HAP-1 (cell line): Measurements from ENCODE around the gene GABRD.

ENCODE experiments used
- DNase-seq, 2 experiments: peaks; one replicate each; pipeline ENCODE4 v3.0.0-alpha.2; 2016 to 2020; ENCODE audit warnings: low spot score in 2 of 2
- H3K27me3 ChIP-seq: fragments of 250-450 bp; sonication (Bioruptor Pico); 2 replicates; pipeline ENCODE4 v1.5.1; 2020; ENCODE audit warnings: low read depth, mild to moderate bottlenecking, moderate library complexity
- H3K36me3 ChIP-seq: fragments of 250-450 bp; sonication (Bioruptor Pico); replicated peaks from 2 replicates; pipeline ENCODE4 v1.5.1; 2020; ENCODE audit warnings: mild to moderate bottlenecking
- H3K4me1 ChIP-seq: fragments of 250-450 bp; sonication (Bioruptor Pico); 2 replicates; pipeline ENCODE4 v1.5.1; 2020; ENCODE audit warnings: mild to moderate bottlenecking
- H3K4me3 ChIP-seq: fragments of 250-450 bp; sonication (Bioruptor Pico); 2 replicates; pipeline ENCODE4 v1.5.1; 2020; ENCODE audit warnings: mild to moderate bottlenecking, moderate library complexity
- H3K9me3 ChIP-seq: fragments of 250-450 bp; sonication (Bioruptor Pico); 2 replicates; pipeline ENCODE4 v1.5.1; 2020; ENCODE audit warnings: mild to moderate bottlenecking, moderate library complexity
- in situ Hi-C: fragments of 300-500 bp; cut with MboI; formaldehyde crosslinking; loops from 3 replicates; pipeline ENCODE4 v1.14.3; 2020; ENCODE audit warnings: low sequenced_read_pairs, inconsistent platforms, mixed read lengths

GABRD gene

DNA sequence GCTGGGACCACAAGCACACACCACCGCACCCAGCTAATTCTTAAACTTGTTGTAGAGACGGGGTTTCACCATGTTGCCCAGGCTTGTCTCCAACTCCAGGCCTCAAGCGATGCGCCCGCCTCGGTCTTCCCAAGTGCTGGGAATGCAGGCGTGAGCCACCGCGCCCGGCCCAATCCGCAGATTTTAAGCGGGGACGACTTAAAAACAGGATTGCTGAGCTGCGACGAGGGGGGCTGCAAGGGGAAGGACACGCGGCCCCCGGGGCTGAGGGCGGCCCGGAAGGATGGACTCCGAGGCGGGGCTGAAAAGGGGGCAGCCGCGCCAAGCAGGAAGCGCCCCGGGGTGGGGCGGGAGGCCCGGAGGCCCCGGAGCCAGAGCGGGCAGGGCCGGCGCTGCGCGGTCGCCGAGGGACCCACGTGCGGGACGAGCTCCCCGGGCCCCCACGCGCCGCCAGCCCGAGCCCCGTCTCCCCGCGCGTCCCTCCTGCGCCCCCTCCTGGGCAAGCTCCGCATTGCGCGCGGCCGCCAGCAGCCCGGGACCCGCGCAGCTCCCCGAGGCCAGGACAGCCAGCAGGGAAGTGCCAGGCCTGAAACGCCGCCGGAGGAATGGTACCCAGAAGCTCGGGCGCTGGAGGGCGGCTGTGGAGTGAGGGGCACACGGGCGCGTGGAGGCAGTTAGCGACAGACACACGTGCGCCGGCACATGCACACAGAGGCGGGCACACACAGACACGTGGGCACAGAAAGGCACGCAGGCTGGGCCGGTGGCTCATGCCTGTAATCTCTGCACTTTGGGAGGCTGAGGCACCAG lies 25.6 kb downstream of the GABRD start:
- in situ Hi-C loops, result loop anchor here (5.0 kb wide), 1 partner anchor 82 kb away; no protein-coding TSS in a partner anchor
- peaks cover 19% of the 10 kb centered on the region for H3K4me1 ChIP-seq
- no peaks in the 10 kb centered on the region for H3K36me3 ChIP-seq
- peak; percentile 44 to 87 for DNase-seq
- H3K27me3 ChIP-seq, result no peaks in the 10 kb centered on the region
- H3K9me3 ChIP-seq, result no peaks in the 10 kb centered on the region
- H3K4me3 ChIP-seq, result peak overlapping the region; percentile 14

DNA sequence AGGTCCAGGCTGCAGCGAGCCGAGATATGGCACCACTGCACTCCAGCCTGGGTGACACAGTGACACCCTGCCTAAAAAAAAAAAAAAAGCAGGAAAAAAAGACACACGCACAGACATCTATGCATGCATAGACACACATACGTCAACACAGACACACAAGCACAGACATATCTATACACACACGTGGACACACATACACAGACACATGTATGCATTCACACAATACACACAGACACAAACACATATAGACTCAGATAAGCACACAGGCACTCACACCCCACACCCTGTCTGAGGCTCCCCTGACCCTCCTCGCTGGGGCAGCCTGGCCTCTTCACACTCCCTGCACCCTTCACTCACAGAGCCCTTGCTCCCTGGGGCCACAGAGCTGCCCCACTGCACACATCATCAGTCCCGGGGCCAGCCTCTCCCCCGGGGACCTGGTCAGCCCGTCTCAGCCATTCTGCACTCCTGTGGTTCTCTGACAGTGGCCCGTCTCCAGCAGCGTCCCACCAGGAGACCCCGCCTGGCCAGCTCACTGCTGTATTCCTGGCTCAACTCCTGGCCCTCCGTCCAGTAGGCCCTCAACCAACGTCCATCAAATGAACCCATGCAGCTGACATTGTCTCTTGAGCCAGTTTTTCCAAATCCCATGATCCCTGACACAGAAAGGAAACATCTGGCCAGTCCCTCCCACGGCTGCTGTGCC lies 26.5 kb downstream of the GABRD start:
- peaks cover 17% of the 10 kb centered on the region for H3K4me1 ChIP-seq
- no peaks in the 10 kb centered on the region for H3K27me3 ChIP-seq
- DNase-seq, result no peak
- no peaks in the 10 kb centered on the region for H3K36me3 ChIP-seq
- H3K4me3 ChIP-seq, result no peak overlapping the region
- in situ Hi-C loops, result loop anchor here (5.0 kb wide), 1 partner anchor 83 kb away; no protein-coding TSS in a partner anchor
- H3K9me3 ChIP-seq, result no peaks in the 10 kb centered on the region

DNA sequence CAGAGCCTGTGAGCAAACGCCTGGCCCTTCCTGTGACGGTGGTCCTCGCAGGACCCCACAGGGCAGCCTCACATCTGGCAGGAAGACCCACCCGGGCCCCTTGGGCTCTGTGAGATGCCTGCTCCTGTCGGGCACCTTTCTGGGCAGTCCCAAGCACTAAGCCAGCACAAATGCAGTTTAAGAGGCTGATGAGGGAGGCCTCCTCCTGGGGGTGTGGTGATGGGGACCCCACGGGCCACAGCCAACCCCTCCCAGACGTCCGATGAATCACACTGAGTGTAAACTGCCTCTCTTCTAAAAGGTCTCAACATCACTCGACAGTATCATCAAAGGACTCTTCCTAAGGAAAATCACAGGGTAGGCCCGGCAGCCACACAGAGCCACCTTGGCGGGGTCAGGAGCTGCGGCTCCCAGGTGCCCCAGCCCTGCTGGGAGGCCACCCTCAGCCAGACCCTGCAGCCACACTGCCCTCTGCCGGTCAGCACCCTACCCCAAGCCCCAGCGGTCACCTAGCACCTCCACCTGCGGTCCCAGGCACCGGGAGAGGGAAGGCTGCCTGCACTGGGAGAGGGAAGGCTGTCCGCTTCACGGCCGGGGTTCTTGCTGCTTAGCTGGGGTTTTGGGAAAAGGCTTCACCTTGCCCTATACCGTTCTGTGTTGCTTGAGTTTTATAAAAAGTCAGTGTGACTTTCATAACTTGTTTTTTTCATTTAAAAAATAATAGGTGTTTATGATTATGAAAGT lies 27.2 kb downstream of the GABRD start:
- Histone ChIP-seq H3K4me3 (no peak overlapping the region), H3K27me3 (no peaks in the 10 kb centered on the region), H3K36me3 (no peaks in the 10 kb centered on the region), H3K9me3 (no peaks in the 10 kb centered on the region), H3K4me1 (peaks cover 17% of the 10 kb centered on the region)
- DNase-seq, result peak; percentile 57 to 90
- in situ Hi-C loops, result loop anchor here (5.0 kb wide), 1 partner anchor 84 kb away; no protein-coding TSS in a partner anchor

DNA sequence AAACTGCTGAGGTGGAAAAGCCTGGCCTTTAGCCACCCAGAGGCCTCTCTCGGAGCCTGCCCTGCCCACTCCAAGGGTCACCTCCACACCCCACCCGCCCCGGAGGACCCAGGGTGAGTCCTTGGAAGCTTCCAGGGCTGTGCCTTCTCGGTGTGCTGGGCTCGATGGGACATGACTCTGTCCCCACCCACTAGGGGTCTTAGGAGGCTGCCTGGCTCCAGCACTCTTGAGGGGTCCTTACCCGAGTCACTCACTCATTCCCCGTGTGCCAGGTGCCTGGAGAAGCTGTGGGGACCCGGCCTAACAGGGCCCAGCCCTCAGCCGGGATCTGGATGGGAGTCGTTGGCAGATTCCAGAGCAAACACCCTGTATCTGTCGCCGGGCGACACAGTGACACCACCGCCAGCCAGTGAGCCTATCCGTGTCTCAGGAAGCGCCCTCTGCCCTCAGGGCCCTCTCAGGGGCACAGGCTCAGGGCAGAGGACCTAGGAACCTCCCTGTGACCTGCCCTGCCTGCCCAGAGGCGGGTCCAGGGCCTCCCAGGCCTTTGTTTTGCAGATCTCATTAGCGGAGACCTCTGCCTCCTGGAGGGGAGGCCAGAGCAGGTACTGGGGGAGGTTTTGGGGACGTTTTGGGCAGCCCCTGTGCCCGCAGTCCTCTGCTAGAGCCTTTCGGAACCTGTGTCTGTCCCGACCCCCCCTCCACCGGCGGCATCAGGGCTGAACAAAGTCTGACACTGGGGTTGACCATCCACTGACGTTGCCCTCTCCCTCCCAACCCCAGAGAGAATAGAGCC lies 28.0 kb downstream of the GABRD start:
- Histone ChIP-seq H3K9me3 (no peaks in the 10 kb centered on the region), H3K4me1 (peaks cover 17% of the 10 kb centered on the region), H3K27me3 (no peaks in the 10 kb centered on the region), H3K36me3 (no peaks in the 10 kb centered on the region), H3K4me3 (no peak overlapping the region)
- in situ Hi-C loops, result loop anchor here (5.0 kb wide), 1 partner anchor 85 kb away; no protein-coding TSS in a partner anchor
- DNase-seq, result no peak

DNA sequence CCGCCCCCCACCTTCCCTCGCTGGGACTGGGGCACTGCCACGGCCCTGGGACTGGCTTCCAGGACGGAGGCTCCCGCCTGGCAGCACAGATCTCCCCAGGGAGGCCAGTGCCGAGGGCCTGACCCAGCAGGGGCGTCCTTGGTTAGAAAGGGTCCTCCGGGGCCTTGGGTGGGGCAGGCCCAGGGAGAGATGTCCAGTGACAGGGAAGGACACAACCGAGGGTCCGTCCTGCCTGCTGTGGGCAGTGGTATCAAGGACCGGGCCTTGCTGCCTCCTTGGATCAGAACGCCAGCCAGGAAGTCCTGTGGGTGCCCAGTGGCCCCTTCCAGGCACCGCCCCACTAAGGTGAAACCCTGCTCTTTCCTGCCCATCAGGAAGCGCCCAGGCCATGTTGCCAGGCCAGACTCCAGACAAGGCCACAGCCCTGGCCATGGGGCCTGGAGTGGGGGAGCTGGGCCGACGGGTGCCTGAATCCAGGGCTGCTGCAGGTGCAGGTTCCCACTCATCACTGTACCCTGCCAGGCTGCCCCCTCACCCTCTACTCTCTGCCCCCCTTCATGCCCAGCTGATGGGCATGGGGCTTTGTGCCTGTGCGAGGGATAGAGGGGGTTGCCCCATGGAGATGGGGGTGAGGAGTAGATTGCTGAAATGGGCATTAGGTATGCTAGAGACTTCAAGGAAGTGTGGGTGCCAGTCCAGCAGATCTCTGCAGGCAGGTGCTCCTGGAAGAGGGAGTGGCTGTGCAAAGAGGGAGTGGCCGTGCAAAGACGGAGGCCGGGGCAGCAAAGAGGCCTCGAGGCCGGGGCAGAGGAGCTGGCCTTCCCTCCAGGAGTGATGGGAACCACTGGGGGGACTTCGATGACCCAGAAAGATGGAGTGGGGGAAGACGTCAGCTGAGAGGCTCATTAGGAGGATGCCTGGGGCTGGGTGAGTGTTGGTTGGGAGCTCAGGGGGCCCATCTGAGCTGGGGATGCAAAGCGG lies 28.9 kb downstream of the GABRD start:
- Histone ChIP-seq H3K4me3 (no peak overlapping the region), H3K9me3 (no peaks in the 10 kb centered on the region), H3K4me1 (peaks cover 17% of the 10 kb centered on the region), H3K27me3 (no peaks in the 10 kb centered on the region), H3K36me3 (no peaks in the 10 kb centered on the region)
- no peak for DNase-seq
- in situ Hi-C loops, result loop anchor here (5.0 kb wide), 1 partner anchor 86 kb away; no protein-coding TSS in a partner anchor

DNA sequence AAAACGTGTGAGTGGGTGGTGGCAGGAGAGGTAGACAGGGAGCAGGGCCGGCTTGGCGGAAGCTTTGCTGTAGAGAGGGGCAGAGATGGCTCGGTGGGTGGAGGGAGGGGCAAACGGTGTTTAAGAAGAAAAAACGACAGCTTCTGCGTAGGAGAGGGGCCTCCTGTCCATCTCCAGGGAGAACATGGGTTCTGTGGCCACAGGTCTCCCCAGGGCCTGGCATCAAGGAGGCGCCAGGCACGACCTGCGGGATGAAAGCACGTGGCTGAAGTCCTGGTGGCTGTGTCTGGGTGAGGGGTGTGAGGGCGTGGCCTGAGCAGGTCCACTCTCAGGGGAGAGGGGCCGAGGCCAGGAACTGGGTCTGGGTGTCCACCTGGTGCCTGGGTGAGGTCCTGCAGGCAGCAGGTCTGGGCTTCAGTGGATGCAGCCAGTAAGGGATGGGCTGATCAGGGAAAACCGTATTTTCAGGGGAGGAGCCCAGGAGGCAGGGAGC lies 30.1 kb downstream of the GABRD start:
- peak in 1 of 2 experiments; percentile 75 for DNase-seq
- Histone ChIP-seq H3K27me3 (no peaks in the 10 kb centered on the region), H3K9me3 (no peaks in the 10 kb centered on the region), H3K4me1 (peaks cover 14% of the 10 kb centered on the region), H3K36me3 (no peaks in the 10 kb centered on the region), H3K4me3 (peak overlapping the region; percentile 64)
- in situ Hi-C loops, result loop anchor here (5.0 kb wide), 1 partner anchor 87 kb away; no protein-coding TSS in a partner anchor

DNA sequence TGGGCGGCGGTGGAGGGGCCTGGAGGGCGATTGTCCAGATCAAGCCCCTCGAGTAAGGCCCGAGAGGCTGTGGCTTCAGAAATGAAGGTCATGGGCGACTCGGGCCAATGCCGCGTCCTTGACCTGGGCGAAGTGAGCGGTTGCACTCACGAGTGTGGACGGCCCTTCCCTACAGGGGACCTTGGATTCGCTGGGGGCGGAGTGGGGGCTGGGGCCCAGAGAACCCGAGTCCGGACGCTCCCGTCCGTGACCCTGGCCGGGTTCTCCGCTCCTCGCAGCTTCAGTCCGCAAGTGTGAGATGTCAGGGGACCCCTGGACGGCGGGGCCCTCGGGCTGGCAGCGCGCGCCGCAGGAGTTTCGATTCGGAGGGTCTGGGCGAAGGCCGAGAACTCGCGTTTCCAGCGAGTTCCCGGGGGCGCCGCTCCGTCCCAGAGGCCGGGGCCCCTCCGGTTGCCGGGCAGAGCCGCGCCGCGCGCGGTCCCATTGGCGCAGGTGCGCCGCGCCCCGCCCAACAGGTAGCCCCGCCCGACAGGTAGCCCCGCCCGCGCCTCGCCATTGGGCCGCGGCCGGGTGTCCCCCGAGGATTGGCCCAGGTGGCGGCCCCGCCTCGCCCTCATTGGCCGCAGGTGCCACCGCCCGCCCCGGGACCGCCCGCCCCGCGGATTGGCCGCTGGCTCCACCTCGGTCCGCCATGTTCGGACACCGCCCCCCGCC lies 30.7 kb downstream of the GABRD start, which contains the start of gene PRKCZ:
TSS of gene PRKCZ (plus strand) at position 694 of the 714 bp plus-strand sequence. CDS start 220 bp downstream, outside the sequence.
- Histone ChIP-seq H3K27me3 (no peaks in the 10 kb centered on the region), H3K36me3 (no peaks in the 10 kb centered on the region), H3K4me1 (peaks cover 10% of the 10 kb centered on the region; the same call in 1 of the 2 replicates), H3K4me3 (peak within 1 kb of the TSS; percentile 64), H3K9me3 (no peaks in the 10 kb centered on the region)
- DNase-seq, result peak; percentile 85 to 96
- in situ Hi-C loops, result loop anchor here (5.0 kb wide), 1 partner anchor 88 kb away; no protein-coding TSS in a partner anchor

DNA sequence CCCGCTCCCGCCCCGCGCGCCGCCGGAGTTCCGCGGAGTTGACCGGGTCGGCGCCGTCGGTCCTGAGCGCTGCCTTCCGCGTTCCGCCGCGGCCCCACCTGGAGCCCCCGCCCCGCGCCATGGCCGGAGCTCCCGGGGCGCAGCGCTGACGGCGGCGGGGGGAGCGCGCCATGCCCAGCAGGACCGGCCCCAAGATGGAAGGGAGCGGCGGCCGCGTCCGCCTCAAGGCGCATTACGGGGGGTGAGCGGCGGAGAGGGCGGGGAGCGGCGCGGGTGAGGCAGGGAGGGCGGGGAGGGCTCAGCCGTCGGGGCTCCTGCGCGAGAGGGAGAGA lies 31.3 kb downstream of the GABRD start:
- peak in 1 of 2 experiments; percentile 66 for DNase-seq
- in situ Hi-C loops, result no loop called here
- H3K36me3 ChIP-seq, result no peaks in the 10 kb centered on the region
- peak overlapping the region; percentile 57 for H3K4me3 ChIP-seq
- peaks cover 8% of the 10 kb centered on the region; the same call in 1 of the 2 replicates for H3K4me1 ChIP-seq
- H3K9me3 ChIP-seq, result no peaks in the 10 kb centered on the region
- no peaks in the 10 kb centered on the region for H3K27me3 ChIP-seq

DNA sequence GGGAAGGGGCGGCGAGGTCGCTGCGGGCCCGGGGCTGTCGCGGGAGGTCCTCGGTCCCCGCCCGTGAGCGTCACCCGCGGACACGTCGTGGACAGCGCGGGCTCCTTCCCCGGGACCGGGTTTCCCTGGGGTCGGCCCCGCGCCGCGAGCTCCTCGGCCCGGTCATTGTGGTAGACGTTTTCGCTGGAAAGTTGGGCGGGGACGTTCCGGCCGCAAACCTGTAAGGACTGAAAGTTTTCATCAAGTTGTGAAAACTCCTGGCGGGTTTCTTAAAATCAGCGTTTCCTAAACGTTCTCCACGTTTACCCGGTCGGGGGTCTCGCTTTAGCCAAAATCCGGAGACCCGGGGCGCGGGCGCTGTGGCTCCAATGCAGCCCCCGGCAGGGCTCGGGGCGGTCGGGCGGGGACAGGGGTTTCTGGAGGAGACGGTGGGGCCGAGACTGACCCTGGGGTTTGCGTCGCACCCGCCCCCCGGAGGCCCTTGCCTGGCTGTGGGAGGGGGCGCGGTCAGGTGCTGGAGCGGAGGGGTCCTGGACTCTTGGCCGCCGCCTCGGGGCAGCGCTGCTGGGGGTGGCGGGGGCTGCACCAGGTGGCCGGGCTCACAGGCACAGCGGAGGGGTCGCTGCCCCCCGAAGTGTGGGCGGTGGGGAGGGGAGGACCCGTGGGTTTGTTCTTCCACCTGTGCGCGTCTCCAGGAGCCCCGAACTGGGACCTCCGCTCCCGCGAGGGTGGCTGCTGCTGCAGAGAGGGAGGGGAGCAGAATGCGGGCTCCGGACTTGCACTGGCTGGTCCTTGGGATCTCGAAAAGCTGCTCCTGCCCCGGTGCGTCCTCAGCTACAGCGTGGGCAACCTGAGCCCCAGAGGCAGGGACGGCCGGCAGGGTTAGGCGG lies 31.9 kb downstream of the GABRD start:
- H3K9me3 ChIP-seq, result no peaks in the 10 kb centered on the region
- H3K36me3 ChIP-seq, result peaks cover 3% of the 10 kb centered on the region
- no peak for DNase-seq
- peaks cover 8% of the 10 kb centered on the region; the same call in 1 of the 2 replicates for H3K4me1 ChIP-seq
- H3K27me3 ChIP-seq, result no peaks in the 10 kb centered on the region
- H3K4me3 ChIP-seq, result peak overlapping the region; percentile 57
- in situ Hi-C loops, result no loop called here

DNA sequence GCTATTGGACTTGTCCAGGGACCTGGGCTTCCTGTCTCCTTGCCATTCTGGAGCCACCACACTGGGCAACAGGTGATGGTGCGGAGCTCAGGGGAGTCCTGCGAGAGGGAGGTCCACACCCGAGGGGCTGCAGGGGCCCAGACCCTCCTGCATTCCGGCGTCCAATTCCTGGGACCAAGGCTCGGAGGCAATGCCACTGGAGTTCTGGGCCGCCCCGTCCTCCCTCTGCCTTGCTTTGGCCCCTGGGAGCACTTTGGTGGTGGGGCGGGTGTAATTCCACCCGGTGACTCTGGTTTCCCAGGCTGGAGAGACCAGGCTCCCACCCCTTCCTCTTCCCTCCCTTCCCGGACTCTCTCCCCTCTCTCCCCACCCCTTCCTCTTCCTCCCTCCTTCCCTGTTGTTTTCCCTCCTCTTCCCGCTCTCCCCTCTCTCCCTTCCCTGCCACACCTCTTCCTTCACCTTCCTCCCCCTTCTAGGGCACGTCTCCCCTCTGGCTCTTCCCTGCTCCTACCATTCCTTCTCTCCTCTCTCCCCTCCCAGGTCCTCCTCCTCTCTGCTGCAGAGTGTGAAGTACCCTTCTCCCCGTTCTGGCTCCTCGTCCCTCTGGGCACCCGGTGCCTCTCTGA lies 33.0 kb downstream of the GABRD start:
- H3K27me3 ChIP-seq, result no peaks in the 10 kb centered on the region
- no peak overlapping the region for H3K4me3 ChIP-seq
- no peak for DNase-seq
- peaks cover 10% of the 10 kb centered on the region for H3K36me3 ChIP-seq
- H3K4me1 ChIP-seq, result peaks cover 8% of the 10 kb centered on the region; the same call in 1 of the 2 replicates
- no peaks in the 10 kb centered on the region for H3K9me3 ChIP-seq
- in situ Hi-C loops, result no loop called here
